ENCODE results near the gene SRRM4. TPM values are rescaled to one million over a fixed set of nuclear protein-coding genes. Genes with fewer than 3 reads are reported as not detected.

SRRM4 gene
- total and polyA plus RNA-seq, 2 experiments from 2014 or later, result 0.21 to 0.46 TPM

- Histone ChIP-seq H3K36me3 (no peaks in the 10 kb centered on the region), H3K4me3 (no peak overlapping the region), H3K27me3 (no peaks in the 10 kb centered on the region), H3K27ac (no peak overlapping the region), H3K4me1 (ENCODE audit: low read depth) (peaks cover 5% of the 10 kb centered on the region), H3K9me3 (ENCODE audit: low read depth) (no peaks in the 10 kb centered on the region)
- no peak for DNase-seq (ENCODE audit: low read depth in 1 of 2, low spot score in 1 of 2)
- TF ChIP-seq, protein P1, sequence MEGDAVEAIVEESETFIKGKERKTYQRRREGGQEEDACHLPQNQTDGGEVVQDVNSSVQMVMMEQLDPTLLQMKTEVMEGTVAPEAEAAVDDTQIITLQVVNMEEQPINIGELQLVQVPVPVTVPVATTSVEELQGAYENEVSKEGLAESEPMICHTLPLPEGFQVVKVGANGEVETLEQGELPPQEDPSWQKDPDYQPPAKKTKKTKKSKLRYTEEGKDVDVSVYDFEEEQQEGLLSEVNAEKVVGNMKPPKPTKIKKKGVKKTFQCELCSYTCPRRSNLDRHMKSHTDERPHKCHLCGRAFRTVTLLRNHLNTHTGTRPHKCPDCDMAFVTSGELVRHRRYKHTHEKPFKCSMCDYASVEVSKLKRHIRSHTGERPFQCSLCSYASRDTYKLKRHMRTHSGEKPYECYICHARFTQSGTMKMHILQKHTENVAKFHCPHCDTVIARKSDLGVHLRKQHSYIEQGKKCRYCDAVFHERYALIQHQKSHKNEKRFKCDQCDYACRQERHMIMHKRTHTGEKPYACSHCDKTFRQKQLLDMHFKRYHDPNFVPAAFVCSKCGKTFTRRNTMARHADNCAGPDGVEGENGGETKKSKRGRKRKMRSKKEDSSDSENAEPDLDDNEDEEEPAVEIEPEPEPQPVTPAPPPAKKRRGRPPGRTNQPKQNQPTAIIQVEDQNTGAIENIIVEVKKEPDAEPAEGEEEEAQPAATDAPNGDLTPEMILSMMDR (IDR thresholded peaks at IDR 0.05; ENCODE audit: low read depth, low read length), result no peak
Observed at GRCh38 chr12:119171291-119171690, 189.9 kb downstream of the SRRM4 start.

DNA sequence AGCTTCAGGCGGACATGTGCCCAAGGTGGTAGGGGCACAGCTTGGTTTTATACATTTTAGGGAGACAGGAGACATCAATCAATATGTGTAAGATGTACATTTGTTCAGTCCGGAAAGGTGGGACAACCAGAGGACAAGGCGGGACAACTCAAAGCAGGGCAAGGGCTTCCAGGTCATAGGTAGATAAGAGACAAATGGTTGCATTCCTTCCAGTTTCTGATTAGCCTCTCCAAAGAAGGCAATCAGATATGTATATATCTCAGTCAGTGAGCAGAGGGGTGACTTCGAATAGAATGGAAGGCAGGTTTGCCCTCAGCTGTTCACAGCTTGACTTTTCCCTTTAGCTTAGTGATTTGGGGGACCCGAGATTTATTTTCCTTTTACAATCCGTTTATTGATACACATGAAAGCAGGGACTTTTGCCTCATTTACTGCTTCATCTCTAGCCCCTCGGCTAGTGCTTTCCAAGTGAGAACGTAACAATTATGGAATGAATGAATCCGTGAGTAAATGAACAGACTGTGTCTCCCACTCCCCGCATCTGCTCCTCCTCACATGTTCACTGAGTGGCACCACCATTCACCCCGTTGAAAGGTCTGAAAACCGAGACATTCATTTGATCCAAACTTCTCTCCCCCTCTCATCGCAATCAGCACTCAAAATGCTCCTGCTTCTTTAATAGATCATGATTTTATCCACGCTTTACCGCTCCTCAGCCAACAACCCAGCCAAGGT lies 190.5 kb downstream of the SRRM4 start:
- no peak for DNase-seq (ENCODE audit: low read depth in 1 of 2, low spot score in 1 of 2)
- no peaks in the 10 kb centered on the region for H3K36me3 ChIP-seq
- no peak overlapping the region for H3K4me3 ChIP-seq
- H3K4me1 ChIP-seq (ENCODE audit: low read depth), result peaks cover 5% of the 10 kb centered on the region
- TF ChIP-seq, protein P1 (IDR thresholded peaks at IDR 0.05; ENCODE audit: low read depth, low read length), result no peak
- H3K27ac ChIP-seq, result no peak overlapping the region
- no peaks in the 10 kb centered on the region for H3K27me3 ChIP-seq
- no peaks in the 10 kb centered on the region for H3K9me3 ChIP-seq (ENCODE audit: low read depth)

GRCh38 chr12:119175081-119175480 lies 193.7 kb downstream of the SRRM4 start:
- no peaks in the 10 kb centered on the region for H3K36me3 ChIP-seq
- no peak overlapping the region for H3K4me3 ChIP-seq
- no peaks in the 10 kb centered on the region for H3K27me3 ChIP-seq
- TF ChIP-seq, protein P1 (IDR thresholded peaks at IDR 0.05; ENCODE audit: low read depth, low read length), result no peak
- peaks cover 19% of the 10 kb centered on the region for H3K4me1 ChIP-seq (ENCODE audit: low read depth)
- no peaks in the 10 kb centered on the region for H3K9me3 ChIP-seq (ENCODE audit: low read depth)
- no peak for DNase-seq (ENCODE audit: low read depth in 1 of 2, low spot score in 1 of 2)
- no peak overlapping the region for H3K27ac ChIP-seq

DNA sequence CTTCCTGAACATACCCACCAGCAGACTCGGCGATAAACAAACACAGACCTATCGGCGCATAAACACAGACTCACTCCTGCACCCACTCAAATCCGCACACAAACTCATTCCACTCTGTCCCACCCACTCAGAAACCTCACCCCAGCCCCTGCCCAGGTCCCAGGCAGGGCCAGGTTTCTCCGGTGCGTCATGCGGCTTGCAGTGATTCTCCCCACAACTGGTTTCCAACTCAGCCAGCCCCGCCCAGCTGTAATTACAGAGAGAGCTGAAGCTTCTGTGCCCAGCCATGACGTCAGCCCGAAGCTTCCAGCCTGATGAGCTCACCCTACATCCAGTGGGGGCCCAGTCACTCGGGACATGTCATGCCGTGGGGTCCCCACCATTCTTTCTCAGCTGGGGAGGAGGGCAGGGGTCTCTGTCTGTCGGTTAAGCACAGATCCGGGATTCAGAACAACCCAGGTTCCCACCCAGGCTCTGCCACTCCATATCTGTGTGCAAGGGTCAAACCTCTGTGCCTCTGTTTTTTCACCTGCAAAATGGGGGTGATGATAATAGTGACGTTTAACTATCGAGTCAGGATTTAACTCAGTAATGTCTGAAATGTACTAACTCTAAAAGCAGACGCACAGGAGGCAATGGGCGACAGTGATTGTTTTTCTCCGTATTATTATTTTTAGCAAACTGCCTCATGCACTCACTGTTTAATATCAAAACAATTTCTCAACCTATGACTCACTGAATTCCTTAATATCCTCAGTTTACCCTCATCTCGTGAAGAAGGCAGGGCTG lies 195.1 kb downstream of the SRRM4 start:
- Histone ChIP-seq H3K4me3 (no peak overlapping the region), H3K4me1 (ENCODE audit: low read depth) (peaks cover 22% of the 10 kb centered on the region), H3K9me3 (ENCODE audit: low read depth) (no peaks in the 10 kb centered on the region), H3K27me3 (no peaks in the 10 kb centered on the region), H3K36me3 (no peaks in the 10 kb centered on the region), H3K27ac (no peak overlapping the region)
- TF ChIP-seq, protein P1 (IDR thresholded peaks at IDR 0.05; ENCODE audit: low read depth, low read length), result no peak
- peak; percentile 27 to 88 for DNase-seq (ENCODE audit: low read depth in 1 of 2, low spot score in 1 of 2)

DNA sequence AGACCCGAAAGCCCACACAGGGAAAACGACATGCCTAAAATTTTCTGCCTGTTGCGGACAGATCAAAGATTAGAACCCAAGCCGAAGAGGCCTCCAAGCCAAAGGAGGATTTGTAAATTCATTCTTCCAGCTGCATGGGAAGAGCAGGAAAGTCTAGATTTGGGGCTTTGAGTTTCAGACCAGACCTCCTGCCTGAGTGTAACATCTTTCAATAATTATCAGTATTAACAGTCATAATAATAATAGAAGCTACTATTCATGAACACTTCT lies 195.7 kb downstream of the SRRM4 start:
- TF ChIP-seq, protein P1 (IDR thresholded peaks at IDR 0.05; ENCODE audit: low read depth, low read length), result no peak
- H3K9me3 ChIP-seq (ENCODE audit: low read depth), result no peaks in the 10 kb centered on the region
- H3K36me3 ChIP-seq, result no peaks in the 10 kb centered on the region
- H3K27me3 ChIP-seq, result no peaks in the 10 kb centered on the region
- H3K27ac ChIP-seq, result no peak overlapping the region
- peaks cover 20% of the 10 kb centered on the region for H3K4me1 ChIP-seq (ENCODE audit: low read depth)
- no peak overlapping the region for H3K4me3 ChIP-seq
- DNase-seq (ENCODE audit: low read depth in 1 of 2, low spot score in 1 of 2), result no peak
